Upper lobe of right lung (tissue), 1 donor: ENCODE data around the gene NKX6-2. TPM values are rescaled to one million over a fixed set of nuclear protein-coding genes. Genes with fewer than 3 reads are reported as not detected.

Experiments used
- ATAC-seq: fragments of 200-7000 bp; cut with Tn5 transposase; one replicate; pipeline ENCODE4 v1.9.1; 2020; ENCODE audit warnings: mild to moderate bottlenecking, moderate library complexity
- DNase-seq: peaks from one replicate; pipeline ENCODE4 v3.0.0-alpha.2; 2020
- H3K27ac ChIP-seq: fragments of 200-600 bp; one replicate; pipeline ENCODE4 v1.8.0; 2022
- H3K27me3 ChIP-seq: fragments of 200-600 bp; one replicate; pipeline ENCODE4 v1.8.0; 2022; ENCODE audit warnings: mild to moderate bottlenecking
- H3K36me3 ChIP-seq: fragments of 200-600 bp; one replicate; pipeline ENCODE4 v1.8.0; 2022
- H3K4me1 ChIP-seq: fragments of 200-600 bp; one replicate; pipeline ENCODE4 v1.8.0; 2022
- H3K4me3 ChIP-seq: fragments of 200-600 bp; one replicate; pipeline ENCODE4 v1.8.0; 2022; ENCODE audit warnings: mild to moderate bottlenecking
- H3K9me3 ChIP-seq: fragments of 200-600 bp; one replicate; pipeline ENCODE4 v1.8.0; 2022
- intact Hi-C: fragments of 100-400 bp; cut with DNase I; formaldehyde crosslinking; loops from one replicate; pipeline ENCODE4 v1.11.0; 2022
- total RNA-seq: library from RNA; stranded (reverse); fragmentation: NEBNext Ultra II Directional; extraction: Animal tissue kit (Norgen Biotek cat#: 25700); gene quantifications from one replicate; pipeline ENCODE4 v1.2.1, GENCODE V29; 2021
- TF ChIP-seq, protein P1 (sequence below): fragments of 200-600 bp; IDR thresholded peaks from one replicate; pipeline ENCODE4 v1.8.0; 2022; ENCODE audit warnings: antibody characterized with exemption
- donor health status: DM: no; HTN: yes; CAD: no; lungs with severe emphysema.

NKX6-2 gene
- total RNA-seq, 1 donor from 2014 or later = not detected

DNA sequence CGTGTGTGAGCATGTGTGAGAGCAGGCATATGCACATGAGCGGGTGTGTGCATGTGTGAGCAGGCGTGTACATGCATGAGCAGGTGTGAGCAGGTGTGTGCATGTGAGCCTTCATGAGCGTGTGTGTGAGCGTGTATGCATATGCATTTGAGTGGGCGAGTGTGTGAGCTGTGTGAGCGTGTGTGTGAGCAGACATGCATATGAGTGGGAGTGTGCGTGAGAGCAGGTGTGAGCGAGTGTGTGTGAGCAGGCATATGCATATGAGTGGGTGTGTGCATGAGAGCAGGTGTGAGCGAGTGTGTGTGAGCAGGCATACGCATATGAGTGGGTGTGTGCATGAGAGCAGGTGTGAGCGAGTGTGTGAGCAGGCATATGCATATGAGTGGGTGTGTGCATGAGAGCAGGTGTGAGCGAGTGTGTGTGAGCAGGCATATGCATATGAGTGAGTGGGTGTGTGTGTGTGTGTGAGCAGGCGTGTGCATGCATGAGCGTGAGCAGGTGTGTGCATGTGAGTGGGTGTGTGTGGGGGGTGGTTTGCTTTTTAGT, 30.7 kb downstream of the NKX6-2 start:
- Histone ChIP-seq H3K27ac (no peak overlapping the region), H3K36me3 (peaks cover 11% of the 10 kb centered on the region), H3K4me1 (no peaks in the 10 kb centered on the region), H3K27me3 (no peaks in the 10 kb centered on the region), H3K9me3 (no peaks in the 10 kb centered on the region), H3K4me3 (no peak overlapping the region)
- ATAC-seq (no peak), DNase-seq (no peak)
- intact Hi-C loops = no loop called here
- TF ChIP-seq, protein P1, sequence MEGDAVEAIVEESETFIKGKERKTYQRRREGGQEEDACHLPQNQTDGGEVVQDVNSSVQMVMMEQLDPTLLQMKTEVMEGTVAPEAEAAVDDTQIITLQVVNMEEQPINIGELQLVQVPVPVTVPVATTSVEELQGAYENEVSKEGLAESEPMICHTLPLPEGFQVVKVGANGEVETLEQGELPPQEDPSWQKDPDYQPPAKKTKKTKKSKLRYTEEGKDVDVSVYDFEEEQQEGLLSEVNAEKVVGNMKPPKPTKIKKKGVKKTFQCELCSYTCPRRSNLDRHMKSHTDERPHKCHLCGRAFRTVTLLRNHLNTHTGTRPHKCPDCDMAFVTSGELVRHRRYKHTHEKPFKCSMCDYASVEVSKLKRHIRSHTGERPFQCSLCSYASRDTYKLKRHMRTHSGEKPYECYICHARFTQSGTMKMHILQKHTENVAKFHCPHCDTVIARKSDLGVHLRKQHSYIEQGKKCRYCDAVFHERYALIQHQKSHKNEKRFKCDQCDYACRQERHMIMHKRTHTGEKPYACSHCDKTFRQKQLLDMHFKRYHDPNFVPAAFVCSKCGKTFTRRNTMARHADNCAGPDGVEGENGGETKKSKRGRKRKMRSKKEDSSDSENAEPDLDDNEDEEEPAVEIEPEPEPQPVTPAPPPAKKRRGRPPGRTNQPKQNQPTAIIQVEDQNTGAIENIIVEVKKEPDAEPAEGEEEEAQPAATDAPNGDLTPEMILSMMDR = no peak

DNA sequence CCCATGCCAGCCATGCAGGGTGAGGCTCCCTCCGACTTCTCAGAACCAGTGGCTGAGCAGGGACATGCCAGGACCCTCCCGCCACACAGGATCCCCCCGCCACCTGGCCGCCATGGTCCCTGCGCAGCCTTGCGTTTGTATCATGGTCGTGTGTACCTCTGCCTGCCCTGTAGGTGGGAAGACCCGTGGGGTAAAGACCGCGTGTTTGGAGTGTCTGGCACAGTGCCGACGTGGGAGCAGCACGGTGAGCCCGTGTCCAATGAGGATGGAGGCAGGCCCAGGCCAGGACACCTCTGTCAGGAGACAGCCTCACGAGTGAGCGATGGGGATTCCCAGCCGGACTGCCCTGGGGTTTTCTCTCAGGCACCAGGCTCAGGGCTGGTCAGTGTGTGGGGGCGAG, 31.9 kb downstream of the NKX6-2 start:
- H3K27me3 ChIP-seq = no peaks in the 10 kb centered on the region
- TF ChIP-seq, protein P1 = no peak
- no peaks in the 10 kb centered on the region for H3K9me3 ChIP-seq
- no peak overlapping the region for H3K4me3 ChIP-seq
- no peak for DNase-seq
- H3K4me1 ChIP-seq = no peaks in the 10 kb centered on the region
- no peak for ATAC-seq
- peaks cover 19% of the 10 kb centered on the region for H3K36me3 ChIP-seq
- H3K27ac ChIP-seq = no peak overlapping the region
- intact Hi-C loops = no loop called here

DNA sequence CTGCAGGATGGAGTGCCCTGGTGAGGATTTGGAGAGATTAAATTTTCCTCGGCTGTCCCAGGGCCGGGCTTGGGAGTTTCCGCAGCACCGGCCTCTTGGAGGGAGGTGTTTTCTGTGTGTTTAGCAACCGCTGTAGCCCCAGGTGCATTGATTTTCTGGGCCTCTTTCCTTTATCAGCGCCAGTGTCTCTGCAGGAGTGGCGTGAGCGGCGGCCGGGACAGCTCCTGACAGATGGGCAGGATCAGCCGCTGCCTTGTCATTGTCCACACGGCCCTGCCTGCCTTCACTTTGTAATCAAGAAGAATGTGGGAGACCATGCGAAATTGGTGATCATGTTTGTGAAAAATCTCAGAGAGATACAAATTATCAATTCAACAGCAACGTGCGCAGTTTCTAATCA, 32.4 kb downstream of the NKX6-2 start:
- Histone ChIP-seq H3K9me3 (no peaks in the 10 kb centered on the region), H3K27me3 (no peaks in the 10 kb centered on the region), H3K27ac (no peak overlapping the region), H3K4me1 (no peaks in the 10 kb centered on the region), H3K36me3 (peaks cover 19% of the 10 kb centered on the region), H3K4me3 (no peak overlapping the region)
- DNase-seq (no peak), ATAC-seq (no peak)
- TF ChIP-seq, protein P1 = no peak
- intact Hi-C loops = no loop called here

DNA sequence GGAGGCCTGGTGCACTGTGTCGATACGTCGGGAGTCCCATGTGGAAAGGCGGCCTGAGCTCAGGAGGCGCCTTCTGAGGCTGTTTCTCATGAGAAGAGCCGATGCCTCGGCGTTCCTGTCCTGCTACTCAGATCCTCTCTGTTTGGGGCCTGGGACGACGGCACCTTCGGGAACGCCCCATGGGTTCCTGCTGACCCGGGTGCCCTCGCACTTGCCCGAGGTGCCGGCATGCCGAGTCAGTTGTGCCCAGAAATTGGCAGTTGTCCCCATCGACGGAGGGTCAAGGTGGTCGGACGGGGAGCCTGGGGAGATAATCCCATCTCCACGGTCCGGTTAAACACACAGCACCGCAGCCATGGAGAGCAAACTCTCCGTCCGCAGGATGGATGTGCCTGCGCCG, 33.0 kb downstream of the NKX6-2 start:
- H3K4me1 ChIP-seq = no peaks in the 10 kb centered on the region
- TF ChIP-seq, protein P1 = no peak
- ATAC-seq = no peak
- H3K9me3 ChIP-seq = no peaks in the 10 kb centered on the region
- DNase-seq = no peak
- H3K27ac ChIP-seq = no peak overlapping the region
- H3K36me3 ChIP-seq = peaks cover 19% of the 10 kb centered on the region
- H3K27me3 ChIP-seq = no peaks in the 10 kb centered on the region
- intact Hi-C loops = no loop called here
- H3K4me3 ChIP-seq = no peak overlapping the region

DNA sequence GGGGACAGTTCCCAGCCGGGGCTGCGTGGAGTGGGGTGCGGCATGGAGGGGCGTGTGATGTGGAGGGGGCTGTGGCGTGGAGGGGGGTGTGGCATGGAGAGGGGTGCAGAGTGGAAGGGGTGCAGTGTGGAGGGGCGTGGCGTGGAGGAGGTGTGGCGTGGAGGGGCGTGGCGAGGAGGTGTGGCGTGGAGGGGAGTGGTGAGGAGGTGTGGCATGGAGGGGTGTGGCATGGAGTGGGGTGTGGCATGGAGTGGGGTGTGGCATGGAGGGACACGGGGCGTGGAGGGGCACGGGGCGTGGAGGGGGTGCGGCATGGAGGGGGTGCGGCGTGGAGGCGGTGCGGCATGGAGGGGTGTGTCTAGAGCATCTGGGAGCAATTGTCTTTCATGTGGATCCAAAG, 33.6 kb downstream of the NKX6-2 start:
- TF ChIP-seq, protein P1 = no peak
- Histone ChIP-seq H3K9me3 (no peaks in the 10 kb centered on the region), H3K27me3 (no peaks in the 10 kb centered on the region), H3K4me1 (no peaks in the 10 kb centered on the region), H3K27ac (no peak overlapping the region), H3K36me3 (peaks cover 19% of the 10 kb centered on the region), H3K4me3 (no peak overlapping the region)
- DNase-seq (no peak), ATAC-seq (peak; percentile 7)
- intact Hi-C loops = no loop called here

DNA sequence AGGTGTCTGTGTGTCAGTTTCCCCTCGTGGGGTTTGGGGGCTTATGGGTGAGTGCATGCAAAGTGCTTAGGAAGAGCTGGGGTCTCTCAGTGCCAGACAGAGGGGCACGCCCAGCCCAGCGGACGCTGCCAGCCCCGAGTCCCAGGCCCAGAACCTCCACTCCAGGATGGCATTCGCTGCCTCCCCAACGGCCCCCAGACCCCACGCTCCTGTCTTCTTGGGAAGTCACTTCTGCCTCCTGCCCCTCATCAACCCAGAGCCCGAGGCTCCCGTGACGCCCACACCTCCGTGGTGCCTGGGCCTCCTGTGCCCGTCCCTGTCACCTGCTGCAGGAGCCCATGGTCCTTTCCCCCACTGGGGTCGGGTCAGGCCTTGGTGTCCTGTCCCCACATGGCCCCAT, 35.0 kb downstream of the NKX6-2 start:
- intact Hi-C loops = no loop called here
- Histone ChIP-seq H3K4me1 (no peaks in the 10 kb centered on the region), H3K27ac (no peak overlapping the region), H3K4me3 (no peak overlapping the region), H3K9me3 (no peaks in the 10 kb centered on the region), H3K27me3 (no peaks in the 10 kb centered on the region), H3K36me3 (peaks cover 19% of the 10 kb centered on the region)
- TF ChIP-seq, protein P1 = no peak
- no peak for DNase-seq
- ATAC-seq = no peak
